GM21737 (cell line): ENCODE measurements around the gene DRAM1.
"Not testable (repeated sequence)": the region's sequence is repeated elsewhere in the genome, so short reads cannot be mapped to it uniquely, and the experiment has no call there.

ENCODE experiments used
- ATAC-seq: cut with Tn5 transposase; IDR thresholded peaks from one replicate; pipeline ENCODE4 v1.9.1; 2021; ENCODE audit warnings: mild to moderate bottlenecking, moderate library complexity; ENCODE audit not compliant: unreplicated experiment

DRAM1 gene

DNA sequence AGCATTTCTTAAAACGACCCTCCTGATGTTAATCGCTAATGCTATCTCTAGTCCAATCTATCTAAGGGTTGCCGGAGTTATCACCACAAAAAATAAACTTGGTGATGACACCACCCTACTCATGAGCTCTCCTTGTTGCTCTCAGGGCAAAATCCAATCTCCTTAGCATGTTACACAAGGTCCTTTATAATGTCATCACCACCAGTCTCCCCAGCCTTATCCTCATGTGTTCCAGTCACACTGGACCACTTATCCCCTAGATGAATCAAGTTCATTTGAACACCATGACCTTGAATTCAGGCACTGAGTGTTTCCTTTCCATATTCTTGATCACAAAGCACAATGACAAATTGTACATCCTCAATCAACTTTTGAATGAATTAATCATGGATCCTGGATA lies 19.0 kb upstream of the DRAM1 start:
- no peak for ATAC-seq

- ATAC-seq: peak; percentile 38
Measured at GRCh38 chr12:101859664-101860607, 17.4 kb upstream of the DRAM1 start.

DNA sequence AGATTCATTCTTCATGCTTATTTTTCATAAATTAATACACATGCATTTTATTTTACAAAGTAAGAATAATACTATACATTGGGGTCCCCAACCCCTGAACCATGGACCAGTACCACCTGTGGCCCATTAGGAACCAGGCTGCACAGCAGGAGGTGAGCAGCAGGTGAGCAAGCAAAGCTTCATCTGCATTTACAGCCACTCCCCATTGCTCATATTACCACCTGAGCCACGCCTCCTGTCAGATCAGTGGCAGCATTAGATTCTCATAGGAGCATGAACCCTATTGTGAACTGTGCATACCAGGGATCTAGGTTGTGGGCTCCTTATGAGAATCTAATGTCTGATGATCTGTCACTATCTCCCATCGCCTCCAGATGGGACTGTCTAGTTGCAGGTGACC lies 15.7 kb upstream of the DRAM1 start:
- ATAC-seq: not testable (repeated sequence)

- no peak for ATAC-seq
Measured at GRCh38 chr12:101862245-101862644, 15.1 kb upstream of the DRAM1 start.

- ATAC-seq: no peak
Measured at GRCh38 chr12:101863981-101864380, 13.4 kb upstream of the DRAM1 start.

DNA sequence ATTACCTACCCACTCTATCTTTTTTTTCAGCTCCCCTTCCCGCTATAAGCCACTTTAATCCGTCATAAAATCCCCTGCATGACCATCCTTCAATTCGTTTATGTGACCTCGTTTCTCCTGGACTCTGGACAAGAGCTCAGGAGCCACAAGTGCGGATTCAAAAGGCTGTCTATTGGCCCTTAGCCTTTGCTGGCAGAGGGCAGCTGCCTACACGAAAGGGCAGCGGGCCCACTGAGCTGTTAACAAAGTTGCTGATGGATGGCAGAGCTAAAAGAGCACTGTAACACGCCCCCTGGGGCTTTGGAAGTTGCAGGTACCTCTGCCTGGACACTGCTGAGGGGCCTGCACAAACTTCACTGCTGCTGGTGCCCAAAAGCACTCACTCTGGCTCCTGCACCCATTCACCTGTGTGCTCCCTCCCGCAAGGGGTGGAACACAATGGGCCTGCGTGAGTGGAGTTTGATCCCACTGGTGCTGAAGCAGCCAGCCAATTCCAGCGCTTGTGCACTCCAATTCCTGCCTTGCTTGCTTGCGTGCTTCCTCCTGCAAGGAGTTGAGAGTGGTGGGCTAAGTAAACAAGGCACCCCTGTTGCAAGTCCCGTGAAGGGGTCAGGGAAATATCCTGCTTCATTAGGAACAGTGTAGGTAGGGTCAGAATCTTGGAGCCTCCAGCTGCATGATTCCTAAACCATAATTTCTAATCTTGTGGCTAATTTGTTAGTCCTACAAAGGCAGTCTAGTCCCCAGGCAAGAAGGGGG lies 10.6 kb upstream of the DRAM1 start:
- no peak for ATAC-seq

DNA sequence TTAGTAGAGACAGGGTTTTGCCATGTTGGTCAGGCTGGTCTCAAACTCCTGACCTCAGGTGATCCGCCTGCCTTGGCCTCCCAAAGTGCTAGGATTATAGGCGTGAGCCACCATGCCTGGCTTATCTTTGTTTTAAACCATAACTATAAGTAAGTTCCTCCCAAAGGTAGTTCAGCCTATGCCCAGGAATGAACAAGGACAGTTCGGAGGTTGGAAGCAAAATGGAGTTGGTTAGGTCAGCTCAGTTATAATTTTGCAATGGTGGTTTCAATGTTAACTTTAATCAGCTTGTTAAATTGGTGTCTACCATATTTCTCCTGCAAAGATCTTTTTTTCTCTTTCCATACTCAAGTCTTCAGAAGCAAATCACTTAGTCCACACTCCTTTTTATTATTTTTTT lies 9.8 kb upstream of the DRAM1 start:
- ATAC-seq: not testable (repeated sequence)

- ATAC-seq: no peak
Measured at GRCh38 chr12:101870925-101871324, 6.5 kb upstream of the DRAM1 start.

DNA sequence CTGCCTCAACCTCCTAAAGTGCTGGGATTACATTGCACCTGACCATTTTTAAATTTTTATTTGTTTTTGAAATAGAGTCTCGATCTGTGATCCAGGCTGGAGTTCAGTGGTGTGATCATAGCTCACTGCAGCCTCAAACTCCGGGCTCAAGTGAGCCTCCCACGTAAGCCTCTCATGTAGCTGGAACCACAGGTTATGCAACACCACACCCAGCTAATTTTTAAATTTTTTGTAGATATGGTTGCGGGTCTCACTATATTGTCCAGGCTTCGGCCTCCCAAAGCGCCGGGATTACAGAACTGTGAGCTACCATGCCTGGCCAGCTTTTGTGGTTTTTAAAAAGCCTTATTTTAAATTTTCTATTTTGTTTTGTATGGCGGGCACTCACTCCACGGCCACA lies 2.2 kb upstream of the DRAM1 start:
- no peak for ATAC-seq

- ATAC-seq: no peak
Measured at GRCh38 chr12:101876322-101876860, 989 bp upstream of the DRAM1 start.

DNA sequence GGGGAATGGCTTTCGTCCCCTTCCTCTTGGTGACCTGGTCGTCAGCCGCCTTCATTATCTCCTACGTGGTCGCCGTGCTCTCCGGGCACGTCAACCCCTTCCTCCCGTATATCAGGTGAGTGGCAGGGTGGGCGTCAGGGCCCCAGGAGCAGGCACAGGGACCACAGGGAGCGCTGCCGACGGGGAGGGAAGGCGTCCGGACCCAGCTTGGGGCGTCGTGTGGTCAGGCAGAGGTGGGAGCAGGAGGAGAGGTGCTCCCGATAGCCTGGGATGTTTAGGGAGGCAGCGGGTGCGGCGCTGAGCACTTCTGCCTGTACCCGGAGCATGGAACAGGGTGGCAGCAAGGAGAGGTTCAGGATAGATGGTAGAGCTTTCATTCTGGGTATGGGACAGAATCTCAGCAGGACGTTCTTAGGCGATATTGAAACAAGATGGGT lies 444 bp downstream of the DRAM1 start:
- ATAC-seq: peak; percentile 17

- no peak for ATAC-seq
Measured at GRCh38 chr12:101878243-101878821, 952 bp downstream of the DRAM1 start.

DNA sequence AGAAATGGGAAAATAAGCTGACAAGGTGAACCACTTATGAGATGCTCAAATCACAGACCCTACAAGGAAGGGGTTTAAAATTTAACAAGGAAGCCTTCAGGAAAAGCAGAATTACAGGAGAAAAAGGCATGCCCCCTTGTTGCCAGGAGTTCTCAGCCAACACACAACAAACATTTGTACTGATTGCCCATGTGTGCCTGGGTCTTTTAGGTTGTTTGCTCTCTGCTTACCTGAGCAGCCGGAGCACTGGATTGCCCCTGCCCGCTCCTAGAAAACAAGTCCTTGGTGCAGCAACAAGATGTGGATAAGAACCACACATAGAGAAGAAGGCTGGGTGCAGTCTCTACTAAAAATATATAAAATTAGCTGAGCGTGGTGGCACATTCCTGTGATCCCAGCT lies 3.4 kb downstream of the DRAM1 start:
- ATAC-seq: no peak

- ATAC-seq: no peak
Measured at GRCh38 chr12:101881228-101881627, 3.8 kb downstream of the DRAM1 start.

DNA sequence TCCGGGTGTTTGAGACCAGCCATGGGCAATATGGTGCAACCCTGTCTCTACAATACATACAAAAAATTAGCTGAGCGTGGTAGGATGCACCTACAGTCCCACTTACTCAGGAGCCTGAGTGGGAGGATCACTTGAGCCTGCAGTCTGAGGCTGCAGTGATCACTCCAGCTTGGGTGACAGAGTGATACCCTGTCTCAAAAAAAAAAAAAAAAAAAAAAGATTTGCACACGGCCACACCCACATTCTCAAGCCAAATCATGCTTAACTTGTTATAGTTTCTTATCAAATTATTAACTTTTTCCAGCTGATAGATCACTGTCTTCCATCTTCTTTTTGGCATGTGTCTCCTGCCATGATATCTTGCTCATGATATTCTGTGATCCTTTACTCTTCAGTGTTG lies 6.8 kb downstream of the DRAM1 start:
- ATAC-seq: no peak

GRCh38 chr12:101884781-101885340 lies 7.5 kb downstream of the DRAM1 start:
- not testable (repeated sequence) for ATAC-seq

- ATAC-seq: peak; percentile 63
Measured at GRCh38 chr12:101885912-101886561, 8.7 kb downstream of the DRAM1 start.

DNA sequence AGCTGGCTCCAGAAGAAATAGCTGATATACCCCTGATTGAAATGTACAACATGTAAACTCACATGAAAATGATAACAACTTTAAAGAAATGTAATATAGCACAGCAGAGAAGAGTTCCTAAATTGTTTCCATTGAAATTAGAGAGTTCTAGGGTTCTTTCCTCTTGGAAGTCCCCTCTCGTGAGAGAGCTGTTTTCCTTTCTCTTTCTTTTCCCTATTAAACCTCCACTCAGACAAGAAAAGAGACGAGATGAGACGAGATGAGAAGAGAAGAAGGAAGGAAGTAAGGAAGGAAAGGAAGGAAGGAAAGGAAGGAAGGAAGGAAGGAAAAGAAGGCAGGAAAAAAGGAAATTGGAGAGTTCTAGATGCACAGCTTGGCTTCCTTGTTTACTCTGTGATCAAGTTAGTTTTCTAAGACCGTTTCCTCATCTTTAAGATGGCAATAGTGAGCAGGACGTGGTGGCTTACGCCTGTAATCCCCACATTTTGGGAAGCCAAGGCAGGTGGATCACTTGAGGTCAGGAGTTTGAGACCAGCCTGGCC lies 11.9 kb downstream of the DRAM1 start:
- no peak for ATAC-seq

DNA sequence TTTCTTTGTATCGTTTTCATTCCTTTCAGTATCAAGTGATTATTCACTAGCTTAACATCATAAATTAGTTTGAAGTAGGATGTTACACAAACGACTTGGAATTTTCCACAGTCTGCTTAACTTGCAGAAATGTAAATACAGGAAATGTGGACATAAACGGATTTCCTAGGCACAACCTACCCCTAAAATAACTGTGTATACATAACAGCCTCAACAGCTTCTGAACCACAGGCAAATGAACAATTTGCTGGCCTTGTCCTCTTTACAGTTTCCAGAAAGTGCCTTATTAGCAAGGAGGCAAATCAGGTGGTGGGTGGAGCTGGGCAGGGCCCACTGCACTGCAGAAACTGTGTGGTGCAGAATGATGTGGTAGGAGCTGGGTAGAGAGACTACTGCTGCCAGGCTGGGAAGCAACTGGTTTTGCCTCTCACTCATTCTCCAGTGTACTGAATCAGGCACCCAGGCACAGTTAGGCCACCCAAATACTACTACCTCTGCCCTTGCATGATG lies 14.1 kb downstream of the DRAM1 start:
- ATAC-seq: peak; percentile 87

DNA sequence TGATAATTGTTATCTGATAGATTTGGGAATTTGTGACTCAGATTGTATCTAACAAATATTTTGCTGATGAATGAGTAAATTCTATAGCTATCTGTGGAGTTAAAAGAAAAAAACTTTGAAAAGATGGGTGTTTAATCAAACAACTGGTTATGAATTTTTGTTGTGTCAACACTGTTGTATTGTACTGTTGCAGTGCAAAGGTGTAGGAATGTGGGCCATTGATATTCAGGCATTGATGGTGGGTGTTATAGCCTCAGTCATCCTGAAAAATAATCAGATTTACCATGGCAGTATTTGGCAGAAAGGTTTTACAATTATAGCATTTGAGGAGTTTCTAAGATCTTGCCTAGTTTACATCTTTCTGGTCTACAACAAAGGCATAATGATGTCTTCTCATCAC lies 15.4 kb downstream of the DRAM1 start:
- no peak for ATAC-seq
